Measurements from ENCODE around the gene EML4. TPM values are rescaled to one million over a fixed set of nuclear protein-coding genes. Genes with fewer than 3 reads are reported as not detected.

EML4 gene
- total RNA-seq, 1 donor from 2014 or later, result 68.2 TPM

DNA sequence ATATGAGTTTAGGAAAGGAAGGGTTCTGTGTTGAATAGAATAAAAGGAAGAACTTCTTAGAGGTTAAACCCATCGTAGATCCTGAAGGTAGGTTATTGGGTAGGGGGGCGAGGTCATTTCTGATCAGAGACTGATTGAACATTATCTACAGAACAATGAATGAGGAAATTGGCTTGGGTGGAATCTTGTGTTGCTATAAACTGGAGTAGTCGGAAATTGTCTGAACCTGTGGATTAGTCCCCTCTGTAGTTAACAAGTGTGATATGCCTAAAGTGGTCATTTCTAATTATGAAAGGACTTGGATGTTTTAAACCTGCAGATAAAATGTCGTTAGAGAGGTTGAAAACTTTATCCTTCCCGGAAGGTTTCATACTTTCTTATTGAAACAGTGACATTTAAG, 42.1 kb downstream of the EML4 start:
- Mint-ChIP-seq H3K4me1 (ENCODE audit: low read depth, unreplicated experiment) (peaks cover 7% of the 10 kb centered on the region), H3K27ac (ENCODE audit: unreplicated experiment) (no peak overlapping the region), H3K9me3 (ENCODE audit: unreplicated experiment) (no peaks in the 10 kb centered on the region), H3K27me3 (ENCODE audit: low read depth, unreplicated experiment) (no peaks in the 10 kb centered on the region), H3K4me3 (ENCODE audit: unreplicated experiment) (no peak overlapping the region), H3K36me3 (ENCODE audit: low read depth, unreplicated experiment) (no peaks in the 10 kb centered on the region)
- no peak overlapping the region for H3K9ac ChIP-seq (ENCODE audit: low read length)
- no peaks in the 10 kb centered on the region for H3K27me3 ChIP-seq (ENCODE audit: insufficient read depth, low read length)
- H3K4me3 ChIP-seq (ENCODE audit: insufficient read depth, low read depth, low read length), result no peak overlapping the region
- H4K20me1 ChIP-seq (ENCODE audit: insufficient read depth, low read length), result peaks cover 16% of the 10 kb centered on the region
- H3K79me2 ChIP-seq (ENCODE audit: insufficient read depth, low read length), result peaks cover 54% of the 10 kb centered on the region
- H3K4me1 ChIP-seq (ENCODE audit: insufficient read depth, low read length), result no peaks in the 10 kb centered on the region
- no peak overlapping the region for H3K4me2 ChIP-seq (ENCODE audit: low read length)
- H3K36me3 ChIP-seq (ENCODE audit: insufficient read depth, low read length), result no peaks in the 10 kb centered on the region
- TF ChIP-seq, protein P1, sequence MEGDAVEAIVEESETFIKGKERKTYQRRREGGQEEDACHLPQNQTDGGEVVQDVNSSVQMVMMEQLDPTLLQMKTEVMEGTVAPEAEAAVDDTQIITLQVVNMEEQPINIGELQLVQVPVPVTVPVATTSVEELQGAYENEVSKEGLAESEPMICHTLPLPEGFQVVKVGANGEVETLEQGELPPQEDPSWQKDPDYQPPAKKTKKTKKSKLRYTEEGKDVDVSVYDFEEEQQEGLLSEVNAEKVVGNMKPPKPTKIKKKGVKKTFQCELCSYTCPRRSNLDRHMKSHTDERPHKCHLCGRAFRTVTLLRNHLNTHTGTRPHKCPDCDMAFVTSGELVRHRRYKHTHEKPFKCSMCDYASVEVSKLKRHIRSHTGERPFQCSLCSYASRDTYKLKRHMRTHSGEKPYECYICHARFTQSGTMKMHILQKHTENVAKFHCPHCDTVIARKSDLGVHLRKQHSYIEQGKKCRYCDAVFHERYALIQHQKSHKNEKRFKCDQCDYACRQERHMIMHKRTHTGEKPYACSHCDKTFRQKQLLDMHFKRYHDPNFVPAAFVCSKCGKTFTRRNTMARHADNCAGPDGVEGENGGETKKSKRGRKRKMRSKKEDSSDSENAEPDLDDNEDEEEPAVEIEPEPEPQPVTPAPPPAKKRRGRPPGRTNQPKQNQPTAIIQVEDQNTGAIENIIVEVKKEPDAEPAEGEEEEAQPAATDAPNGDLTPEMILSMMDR (IDR thresholded peaks at IDR 0.05; ENCODE audit: insufficient read depth, low read depth, low read length), result no peak
- TF ChIP-seq EZH2 (IDR thresholded peaks at IDR 0.05; ENCODE audit: insufficient read depth, low read length), result no peak
- FAIRE-seq, result no peak
- DNase-seq (ENCODE audit: low read depth), result no peak
- no peak overlapping the region for H2AFZ ChIP-seq (ENCODE audit: low read depth, low read length)
- no peak overlapping the region for H3K27ac ChIP-seq (ENCODE audit: low read depth, low read length)
- no peaks in the 10 kb centered on the region for H3K9me3 ChIP-seq (ENCODE audit: insufficient read depth, low read depth, low read length)

DNA sequence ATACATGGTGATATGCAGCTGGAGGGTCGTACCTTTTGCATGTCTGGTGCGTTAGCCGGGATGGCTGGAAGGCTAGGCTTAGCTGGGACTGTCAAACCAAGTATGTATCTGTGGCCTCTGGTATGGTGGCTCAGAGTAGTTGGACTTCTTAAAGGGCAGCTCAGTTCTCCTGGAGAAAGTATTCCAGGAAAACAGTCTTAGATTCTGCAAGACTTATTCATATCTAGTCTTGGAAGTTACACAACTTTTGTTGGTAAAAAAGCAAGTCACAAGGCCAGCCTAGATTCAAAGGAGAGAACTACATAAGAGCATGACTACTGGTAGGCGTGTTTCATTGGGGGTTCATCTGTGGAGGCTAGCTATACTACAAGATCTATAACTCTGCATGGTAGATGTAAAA, 45.5 kb downstream of the EML4 start:
- H3K9ac ChIP-seq (ENCODE audit: low read length), result no peak overlapping the region
- H3K4me1 ChIP-seq (ENCODE audit: insufficient read depth, low read length), result no peaks in the 10 kb centered on the region
- Mint-ChIP-seq H3K4me1 (ENCODE audit: low read depth, unreplicated experiment) (peaks cover 15% of the 10 kb centered on the region), H3K4me3 (ENCODE audit: unreplicated experiment) (no peak overlapping the region), H3K27me3 (ENCODE audit: low read depth, unreplicated experiment) (no peaks in the 10 kb centered on the region), H3K27ac (ENCODE audit: unreplicated experiment) (no peak overlapping the region), H3K36me3 (ENCODE audit: low read depth, unreplicated experiment) (peaks cover 3% of the 10 kb centered on the region), H3K9me3 (ENCODE audit: unreplicated experiment) (no peaks in the 10 kb centered on the region)
- H3K79me2 ChIP-seq (ENCODE audit: insufficient read depth, low read length), result peaks cover 60% of the 10 kb centered on the region
- no peaks in the 10 kb centered on the region for H3K36me3 ChIP-seq (ENCODE audit: insufficient read depth, low read length)
- no peak overlapping the region for H3K4me2 ChIP-seq (ENCODE audit: low read length)
- no peaks in the 10 kb centered on the region for H3K27me3 ChIP-seq (ENCODE audit: insufficient read depth, low read length)
- no peak for FAIRE-seq
- TF ChIP-seq, protein P1 (IDR thresholded peaks at IDR 0.05; ENCODE audit: insufficient read depth, low read depth, low read length), result no peak
- TF ChIP-seq EZH2 (IDR thresholded peaks at IDR 0.05; ENCODE audit: insufficient read depth, low read length), result no peak
- no peak overlapping the region for H2AFZ ChIP-seq (ENCODE audit: low read depth, low read length)
- H3K4me3 ChIP-seq (ENCODE audit: insufficient read depth, low read depth, low read length), result no peak overlapping the region
- no peak overlapping the region for H3K27ac ChIP-seq (ENCODE audit: low read depth, low read length)
- H4K20me1 ChIP-seq (ENCODE audit: insufficient read depth, low read length), result peaks cover 22% of the 10 kb centered on the region
- DNase-seq (ENCODE audit: low read depth), result peak; percentile 29
- H3K9me3 ChIP-seq (ENCODE audit: insufficient read depth, low read depth, low read length), result no peaks in the 10 kb centered on the region

DNA sequence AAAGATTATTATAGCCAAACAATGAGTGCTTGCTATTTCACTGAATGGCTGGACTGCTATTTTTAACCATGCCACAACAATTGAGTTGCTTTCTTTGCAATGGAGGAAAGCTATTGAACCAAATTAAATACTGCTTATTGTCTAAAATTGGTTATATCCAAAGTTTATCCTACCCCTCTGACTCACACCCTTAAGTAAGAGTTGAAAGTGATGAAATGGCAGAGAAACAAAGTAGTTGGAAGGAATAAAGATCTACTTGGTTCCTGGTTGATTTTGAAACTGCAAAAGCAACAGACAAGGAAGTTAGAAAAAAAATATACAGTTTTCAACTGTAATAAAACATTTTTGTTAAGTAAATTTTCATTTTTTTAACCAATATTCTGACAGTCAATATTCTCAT, 47.5 kb downstream of the EML4 start:
- H3K4me1 Mint-ChIP-seq (ENCODE audit: low read depth, unreplicated experiment), result peaks cover 17% of the 10 kb centered on the region
- H3K27ac Mint-ChIP-seq (ENCODE audit: unreplicated experiment), result no peak overlapping the region
- Histone ChIP-seq H2AFZ (ENCODE audit: low read depth, low read length) (no peak overlapping the region), H3K4me1 (ENCODE audit: insufficient read depth, low read length) (no peaks in the 10 kb centered on the region), H3K4me3 (ENCODE audit: insufficient read depth, low read depth, low read length) (no peak overlapping the region), H3K27me3 (ENCODE audit: insufficient read depth, low read length) (no peaks in the 10 kb centered on the region), H4K20me1 (ENCODE audit: insufficient read depth, low read length) (peaks cover 29% of the 10 kb centered on the region), H3K79me2 (ENCODE audit: insufficient read depth, low read length) (peaks cover 64% of the 10 kb centered on the region), H3K9ac (ENCODE audit: low read length) (no peak overlapping the region), H3K9me3 (ENCODE audit: insufficient read depth, low read depth, low read length) (no peaks in the 10 kb centered on the region), H3K4me2 (ENCODE audit: low read length) (no peak overlapping the region), H3K27ac (ENCODE audit: low read depth, low read length) (no peak overlapping the region), H3K36me3 (ENCODE audit: insufficient read depth, low read length) (no peaks in the 10 kb centered on the region)
- DNase-seq (ENCODE audit: low read depth) (peak; percentile 46), FAIRE-seq (no peak)
- H3K27me3 Mint-ChIP-seq (ENCODE audit: low read depth, unreplicated experiment), result no peaks in the 10 kb centered on the region
- no peak overlapping the region for H3K4me3 Mint-ChIP-seq (ENCODE audit: unreplicated experiment)
- H3K36me3 Mint-ChIP-seq (ENCODE audit: low read depth, unreplicated experiment), result peaks cover 5% of the 10 kb centered on the region
- no peak for TF ChIP-seq EZH2 (IDR thresholded peaks at IDR 0.05; ENCODE audit: insufficient read depth, low read length)
- TF ChIP-seq, protein P1 (IDR thresholded peaks at IDR 0.05; ENCODE audit: insufficient read depth, low read depth, low read length), result no peak
- H3K9me3 Mint-ChIP-seq (ENCODE audit: unreplicated experiment), result no peaks in the 10 kb centered on the region

Data from astrocyte (in vitro differentiated cells and primary cell).